ENCODE measurements around the gene SBNO2.

- TF ChIP-seq ISL1 (CRISPR knock-in tag; IDR thresholded peaks at IDR 0.05) (no peak), ZNF565 (CRISPR knock-in tag; conservative IDR thresholded peaks at IDR 0.05; ENCODE audit: low read depth) (no peak), ESRRG (CRISPR knock-in tag; IDR thresholded peaks at IDR 0.05) (no peak), ZFP3 (CRISPR knock-in tag; IDR thresholded peaks at IDR 0.05) (no peak), TOX (CRISPR knock-in tag; IDR thresholded peaks at IDR 0.05; ENCODE audit: borderline replicate concordance) (no peak), RARB (CRISPR knock-in tag; IDR thresholded peaks at IDR 0.05) (no peak), ZNF8 (CRISPR knock-in tag; IDR thresholded peaks at IDR 0.05) (no peak)
Observed at GRCh38 chr19:1173845-1174809, at the start of gene SBNO2.
